Astrocyte of the cerebellum (primary cell): ENCODE data around the gene RUVBL2.

ENCODE experiments used
- DNase-seq: peaks from one replicate; pipeline ENCODE4 v3.0.0-alpha.2; 2011; ENCODE audit warnings: low read depth
- H3K4me3 ChIP-seq: 2 replicates; pipeline ENCODE4 v1.5.1; 2011; ENCODE audit warnings: mild to moderate bottlenecking, low read depth, low read length, moderate library complexity
- CTCF ChIP-seq: IDR thresholded peaks from 2 replicates; pipeline ENCODE4 v1.5.1; 2012; ENCODE audit warnings: low read length, low read depth, moderate library complexity, mild to moderate bottlenecking; ENCODE audit errors: missing control alignments
- in situ Hi-C: cut with HindIII; loops from 2 replicates; pipeline ENCODE4 v1.10.0; 2017; ENCODE audit warnings: low sequenced_read_pairs

Gene RUVBL2

GRCh38 chr19:49009828-49010227, 16.1 kb downstream of the RUVBL2 start:
- no peak for DNase-seq
- TF ChIP-seq CTCF, result no peak
- in situ Hi-C loops, result no loop called here
- H3K4me3 ChIP-seq, result no peak overlapping the region

- no peak overlapping the region for H3K4me3 ChIP-seq
- in situ Hi-C loops, result no loop called here
- no peak for TF ChIP-seq CTCF
- no peak for DNase-seq
These were observed 16.8 kb downstream of the RUVBL2 start for GRCh38 chr19:49010453-49010852.

GRCh38 chr19:49011194-49011593, 17.5 kb downstream of the RUVBL2 start:
- no peak for DNase-seq
- in situ Hi-C loops, result no loop called here
- H3K4me3 ChIP-seq, result no peak overlapping the region
- TF ChIP-seq CTCF, result no peak

GRCh38 chr19:49014123-49014869, 20.6 kb downstream of the RUVBL2 start:
- in situ Hi-C loops, result no loop called here
- no peak for TF ChIP-seq CTCF
- H3K4me3 ChIP-seq, result no peak overlapping the region
- no peak for DNase-seq

- H3K4me3 ChIP-seq, result no peak overlapping the region
- no peak for DNase-seq
- no peak for TF ChIP-seq CTCF
- in situ Hi-C loops, result no loop called here
These were observed 21.2 kb downstream of the RUVBL2 start for GRCh38 chr19:49014870-49015255.

- no peak for TF ChIP-seq CTCF
- DNase-seq, result no peak
- in situ Hi-C loops, result no loop called here
- no peak overlapping the region for H3K4me3 ChIP-seq
These were observed 22.6 kb downstream of the RUVBL2 start for GRCh38 chr19:49016067-49016839.
